ENCODE results near the gene BAHCC1. TPM values are rescaled to one million over a fixed set of nuclear protein-coding genes. Genes with fewer than 3 reads are reported as not detected.
A peak's percentile ranks its signal among the peaks of the same experiment; 100 is the strongest.

The BAHCC1 gene
- total and polyA plus RNA-seq, 9 of the 15 experiments (the other 6 are each of a cell fraction or from before 2014, with no cell fraction given) = 0.14 to 26.9 (median 5.0) TPM

GRCh38 chr17:81391936-81392908 lies 3.0 kb upstream of the BAHCC1 start (continued):
- no peak for TF ChIP-seq ZNF655 (CRISPR knock-in tag; IDR thresholded peaks at IDR 0.05)

GRCh38 chr17:81392909-81393654 lies 2.2 kb upstream of the BAHCC1 start:
- peak overlapping the region; percentile 82 for H3K4me3 ChIP-seq
- H3K4me1 ChIP-seq (replicated peaks in 1 of 2; ENCODE audit: control insufficient read depth in 2 of 2, insufficient read depth in 2 of 2, low read length in 2 of 2) = peaks cover 24 to 91% of the 10 kb centered on the region in 2 experiments
- intact Hi-C loops (cut with micrococcal nuclease) = loop anchor here (2.0 kb wide), 1 partner anchor 100 kb away; no protein-coding TSS in a partner anchor
- peak; percentile 61; the same call in 1 of the 2 replicates for TF ChIP-seq BRD4 (IDR thresholded peaks at IDR 0.05)
- 0 out of 2 replicates have a peak, but pooled peaks have one; percentile 13 for TF ChIP-seq ZBTB40 (IDR thresholded peaks at IDR 0.05)
- TF ChIP-seq ZBTB40 (CRISPR knock-in tag; IDR thresholded peaks at IDR 0.05) = peak; percentile 34; the same call in 1 of the 2 replicates
- TF ChIP-seq SAFB (IDR thresholded peaks at IDR 0.05; ENCODE audit: borderline replicate concordance, low read depth, low read length) = peak; percentile 40; the same call in 1 of the 2 replicates

More at GRCh38 chr17:81392909-81393654, 2.2 kb upstream of the BAHCC1 start:
- no TSS peak for BruUV-seq (replicated peaks)
- ChIA-PET CTCF (ENCODE audit: low intra/inter-chr PET ratio) (interaction anchor here (1.1 kb wide), 1 partner anchor 10 kb away, joined by 4 read pairs; no protein-coding TSS in a partner anchor), POLR2A (interaction anchor here (0.7 to 1.1 kb wide), 3 partner anchors 9 to 91 kb away, joined by 3 to 5 read pairs (median 4); no protein-coding TSS in a partner anchor)
- H3K27ac ChIP-seq (ENCODE audit: extremely low read depth, low read depth, low read length) = peak overlapping the region; percentile 95
- under 1% methylated on average over 50 of the region's 93 CpGs for WGBS (ENCODE audit: insufficient coverage, low coverage, missing lambda C conversion rate)
- in situ Hi-C loops (cut with MboI) = loop anchor here (5.0 kb wide), 1 partner anchor 89 kb away; no protein-coding TSS in a partner anchor
- DNase-seq (ENCODE audit: extremely low read depth in 1 of 4, low spot score in 3 of 4) (peak in 3 of 4 experiments; percentile 29 to 40 (median 36)), ATAC-seq (peak; percentile 3), FAIRE-seq (no peak)
- peaks cover 9% of the 10 kb centered on the region; the same call in 2 of the 3 replicates for H3K36me3 ChIP-seq (ENCODE audit: control insufficient read depth, insufficient read depth, low read length)
- peak overlapping the region; percentile 83 to 96 for H3K9ac ChIP-seq (ENCODE audit: insufficient read depth in 1 of 2, low read depth in 2 of 2, low read length in 2 of 2)
- H3K79me2 ChIP-seq (ENCODE audit: control insufficient read depth, insufficient read depth, low read length) = peaks cover 30% of the 10 kb centered on the region
- no peaks in the 10 kb centered on the region for H3K9me3 ChIP-seq (replicated peaks; ENCODE audit: control insufficient read depth, insufficient read depth, low read depth, low read length)
- H3K4me2 ChIP-seq (ENCODE audit: insufficient read depth, low read length) = peak overlapping the region; percentile 70
- H3K9me1 ChIP-seq (ENCODE audit: control insufficient read depth, insufficient read depth, low read length) = no peaks in the 10 kb centered on the region
- H2AFZ ChIP-seq (ENCODE audit: low read depth, low read length) = no peak overlapping the region
- H4K20me1 ChIP-seq (replicated peaks; ENCODE audit: control insufficient read depth, insufficient read depth, low read length) = no peaks in the 10 kb centered on the region; the same call in 1 of the 2 replicates
- H3K27me3 ChIP-seq (ENCODE audit: control insufficient read depth in 2 of 2, insufficient read depth in 2 of 2, low read length in 2 of 2) = no peaks in the 10 kb centered on the region
